ENCODE measurements around the gene ALPP. TPM values are rescaled to one million over a fixed set of nuclear protein-coding genes. Genes with fewer than 3 reads are reported as not detected.

ALPP gene
- total and polyA plus RNA-seq, 4 donors: 7.0 to 25.8 (median 11.5) TPM

DNA sequence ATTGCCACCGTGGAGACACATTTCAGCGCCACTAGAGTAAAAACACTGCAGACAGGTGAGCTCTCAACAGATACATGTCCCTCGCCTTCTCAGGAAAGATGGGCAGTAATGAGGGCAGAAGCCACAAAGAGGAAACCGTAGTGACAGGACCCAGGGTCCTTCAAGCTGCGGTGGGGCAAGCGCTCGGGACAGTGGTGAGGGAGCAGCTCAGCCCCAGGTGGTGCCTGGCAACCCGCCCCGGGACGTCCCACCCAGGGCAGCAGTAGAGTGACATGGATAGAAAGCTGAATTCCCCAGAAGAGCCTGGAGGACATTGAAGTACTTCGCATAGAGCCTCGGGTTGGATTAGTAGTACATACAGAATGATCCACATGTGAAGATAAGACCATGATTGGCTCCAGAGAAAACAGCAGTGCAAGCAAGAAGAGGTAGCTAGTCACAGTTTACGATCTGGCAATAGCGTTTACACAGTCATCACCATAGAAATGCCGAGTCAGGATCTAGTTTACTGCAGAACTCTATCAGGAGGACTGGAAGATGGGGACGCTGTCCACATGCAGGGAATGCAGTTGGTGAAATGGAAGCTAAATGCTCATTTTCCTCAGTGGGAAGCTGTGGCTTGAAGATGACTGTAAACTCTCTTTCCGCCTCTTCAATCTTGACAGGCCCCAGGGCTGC lies 37.4 kb upstream of the ALPP start:
- TF ChIP-seq, protein P1, sequence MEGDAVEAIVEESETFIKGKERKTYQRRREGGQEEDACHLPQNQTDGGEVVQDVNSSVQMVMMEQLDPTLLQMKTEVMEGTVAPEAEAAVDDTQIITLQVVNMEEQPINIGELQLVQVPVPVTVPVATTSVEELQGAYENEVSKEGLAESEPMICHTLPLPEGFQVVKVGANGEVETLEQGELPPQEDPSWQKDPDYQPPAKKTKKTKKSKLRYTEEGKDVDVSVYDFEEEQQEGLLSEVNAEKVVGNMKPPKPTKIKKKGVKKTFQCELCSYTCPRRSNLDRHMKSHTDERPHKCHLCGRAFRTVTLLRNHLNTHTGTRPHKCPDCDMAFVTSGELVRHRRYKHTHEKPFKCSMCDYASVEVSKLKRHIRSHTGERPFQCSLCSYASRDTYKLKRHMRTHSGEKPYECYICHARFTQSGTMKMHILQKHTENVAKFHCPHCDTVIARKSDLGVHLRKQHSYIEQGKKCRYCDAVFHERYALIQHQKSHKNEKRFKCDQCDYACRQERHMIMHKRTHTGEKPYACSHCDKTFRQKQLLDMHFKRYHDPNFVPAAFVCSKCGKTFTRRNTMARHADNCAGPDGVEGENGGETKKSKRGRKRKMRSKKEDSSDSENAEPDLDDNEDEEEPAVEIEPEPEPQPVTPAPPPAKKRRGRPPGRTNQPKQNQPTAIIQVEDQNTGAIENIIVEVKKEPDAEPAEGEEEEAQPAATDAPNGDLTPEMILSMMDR (IDR thresholded peaks at IDR 0.05; ENCODE audit: control extremely low read depth, extremely low read depth): no peak
- no peaks in the 10 kb centered on the region for H3K4me1 ChIP-seq (ENCODE audit: control insufficient read depth in 5 of 5, insufficient read depth in 5 of 5, low read length in 5 of 5)
- peaks cover 0 to 6% (median 2%) of the 10 kb centered on the region in 4 donors for H3K36me3 ChIP-seq (ENCODE audit: control insufficient read depth in 4 of 4, insufficient read depth in 4 of 4, low read length in 4 of 4)
- no peak overlapping the region for H3K9ac ChIP-seq (ENCODE audit: insufficient read depth in 1 of 2, low read length in 2 of 2)
- no peak for DNase-seq
- 90 to 92% methylated on average over 17 of the region's 17 CpGs for WGBS, 2 donors
- no peaks in the 10 kb centered on the region for H3K9me3 ChIP-seq (ENCODE audit: control insufficient read depth in 4 of 4, insufficient read depth in 3 of 4, low read length in 3 of 4)
- H3K27me3 ChIP-seq (ENCODE audit: control insufficient read depth in 3 of 3, insufficient read depth in 3 of 3, low read length in 2 of 3): no peaks in the 10 kb centered on the region
- no peak overlapping the region for H3K27ac ChIP-seq (ENCODE audit: low read depth in 1 of 2, low read length in 1 of 2)
- H3K4me3 ChIP-seq: no peak overlapping the region
- no peak for ATAC-seq (ENCODE audit: insufficient read depth, low FRiP score)

DNA sequence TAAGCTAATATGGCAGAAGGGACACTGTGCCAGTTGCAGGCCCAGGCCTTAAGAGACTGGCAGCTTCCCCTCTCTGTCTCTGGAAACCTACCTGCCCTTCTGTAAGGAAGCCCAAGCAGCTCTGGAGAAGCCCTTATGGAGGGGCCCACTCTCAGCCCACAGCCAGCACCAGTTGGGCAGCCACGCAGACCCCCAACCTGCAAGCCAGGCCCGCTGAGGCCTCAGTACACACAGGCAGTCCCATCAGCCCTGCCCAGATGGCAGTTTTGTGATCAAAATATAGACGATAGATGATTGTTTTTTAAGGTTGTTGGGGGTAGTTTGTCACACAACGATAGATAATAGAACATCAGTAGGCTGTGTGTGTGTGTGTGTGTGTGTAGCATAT lies 36.8 kb upstream of the ALPP start:
- Histone ChIP-seq H3K4me1 (ENCODE audit: control insufficient read depth in 5 of 5, insufficient read depth in 5 of 5, low read length in 5 of 5) (no peaks in the 10 kb centered on the region), H3K27me3 (ENCODE audit: control insufficient read depth in 3 of 3, insufficient read depth in 3 of 3, low read length in 2 of 3) (no peaks in the 10 kb centered on the region), H3K4me3 (no peak overlapping the region), H3K9me3 (ENCODE audit: control insufficient read depth in 4 of 4, insufficient read depth in 3 of 4, low read length in 3 of 4) (no peaks in the 10 kb centered on the region), H3K9ac (ENCODE audit: insufficient read depth in 1 of 2, low read length in 2 of 2) (no peak overlapping the region), H3K36me3 (ENCODE audit: control insufficient read depth in 4 of 4, insufficient read depth in 4 of 4, low read length in 4 of 4) (peaks cover 0 to 5% (median 2%) of the 10 kb centered on the region in 4 donors), H3K27ac (ENCODE audit: low read depth in 1 of 2, low read length in 1 of 2) (no peak overlapping the region)
- TF ChIP-seq, protein P1 (IDR thresholded peaks at IDR 0.05; ENCODE audit: control extremely low read depth, extremely low read depth): no peak
- DNase-seq (no peak), ATAC-seq (ENCODE audit: insufficient read depth, low FRiP score) (no peak)
- 94 to 98% methylated on average over 4 of the region's 4 CpGs for whole genome bisulfite sequencing, 2 donors

DNA sequence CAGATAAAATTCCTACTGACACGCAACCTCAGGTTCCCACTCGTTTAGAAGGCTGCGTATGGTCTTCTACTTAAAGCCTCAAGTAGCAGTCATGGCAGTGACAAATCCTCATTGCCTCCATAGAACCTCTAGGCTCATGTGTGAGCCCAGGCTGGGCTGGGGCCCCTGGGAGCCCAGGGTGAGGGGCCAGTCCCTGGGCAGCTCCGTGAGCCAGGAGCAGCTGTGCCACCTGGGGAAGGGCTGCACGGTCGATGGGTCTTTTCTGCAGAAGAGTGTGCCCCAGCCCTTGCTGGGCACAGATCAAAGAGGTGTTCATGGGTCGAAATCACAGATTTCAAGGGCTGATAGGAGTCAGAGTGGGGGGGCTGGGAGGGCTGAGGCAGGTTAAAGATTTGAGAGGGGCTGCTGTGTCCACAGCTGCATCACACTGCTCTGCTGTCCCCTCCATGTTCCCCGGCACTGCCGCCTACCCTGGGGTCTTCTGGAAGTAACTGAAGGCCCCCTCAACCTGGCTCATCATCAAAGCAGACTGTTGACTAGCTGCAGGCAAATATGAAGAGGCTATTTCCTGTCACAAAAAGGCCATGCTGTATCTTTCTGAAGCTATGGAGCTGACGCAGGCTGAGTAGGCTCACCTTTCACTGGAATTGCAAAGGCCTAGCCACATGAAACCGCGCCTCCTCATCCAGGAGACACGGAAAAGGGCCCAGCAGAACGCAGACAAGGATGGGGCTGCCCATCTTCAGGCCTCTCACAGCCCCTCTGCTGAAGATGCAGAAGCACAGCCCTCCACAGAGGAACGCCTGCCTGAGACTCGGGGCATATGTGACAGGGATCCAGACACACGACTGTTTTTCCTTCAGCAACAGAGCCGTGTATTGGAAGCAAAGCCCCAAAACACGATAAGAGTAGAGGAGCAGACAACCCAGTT lies 35.7 kb upstream of the ALPP start:
- ATAC-seq (ENCODE audit: insufficient read depth, low FRiP score): no peak
- Histone ChIP-seq H3K4me1 (ENCODE audit: control insufficient read depth in 5 of 5, insufficient read depth in 5 of 5, low read length in 5 of 5) (no peaks in the 10 kb centered on the region), H3K27ac (ENCODE audit: low read depth in 1 of 2, low read length in 1 of 2) (no peak overlapping the region), H3K9ac (ENCODE audit: insufficient read depth in 1 of 2, low read length in 2 of 2) (no peak overlapping the region), H3K4me3 (no peak overlapping the region), H3K9me3 (ENCODE audit: control insufficient read depth in 4 of 4, insufficient read depth in 3 of 4, low read length in 3 of 4) (peaks cover 0 to 2% (median 0%) of the 10 kb centered on the region in 4 donors), H3K36me3 (ENCODE audit: control insufficient read depth in 4 of 4, insufficient read depth in 4 of 4, low read length in 4 of 4) (peaks cover 0 to 5% (median under 1%) of the 10 kb centered on the region in 4 donors), H3K27me3 (ENCODE audit: control insufficient read depth in 3 of 3, insufficient read depth in 3 of 3, low read length in 2 of 3) (no peaks in the 10 kb centered on the region)
- no peak for DNase-seq
- TF ChIP-seq, protein P1 (IDR thresholded peaks at IDR 0.05; ENCODE audit: control extremely low read depth, extremely low read depth): no peak
- 71 to 83% methylated on average over 19 of the region's 19 CpGs for WGBS, 2 donors

All from lung (tissue), 12 donors.